Measurements from ENCODE around the gene KRTAP10-7. TPM values are rescaled to one million over a fixed set of nuclear protein-coding genes. Genes with fewer than 3 reads are reported as not detected.

Gene KRTAP10-7
- total RNA-seq, 6 experiments from 2014 or later = not detected

DNA sequence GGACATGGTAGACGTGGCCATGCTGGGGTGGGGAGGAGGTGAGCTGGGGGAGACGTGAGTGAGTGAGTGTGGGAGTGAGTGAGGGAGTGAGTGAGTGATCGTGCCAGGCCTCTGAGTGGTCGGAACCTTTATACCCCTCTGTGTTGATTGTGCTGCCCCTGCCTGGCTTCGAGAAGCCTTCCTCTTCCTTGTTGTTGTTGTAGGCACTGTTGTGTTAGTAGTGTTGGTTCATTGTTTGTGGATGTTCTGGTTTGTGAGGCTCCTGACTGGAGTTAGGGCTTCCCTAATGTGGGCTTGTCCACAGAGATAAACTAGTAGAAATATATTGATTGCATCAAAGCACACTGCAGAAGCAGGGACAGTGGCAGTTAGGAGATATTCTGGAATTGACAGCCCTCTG lies 41.7 kb upstream of the KRTAP10-7 start, which contains the start of gene KRTAP10-3:
KRTAP10-3 (minus strand) TSS at position 101 of the 400 bp plus-strand sequence; CDS start at position 21, 80 bp downstream.
- Histone ChIP-seq H3K27ac (no peak within 1 kb of the TSS), H3K36me3 (no peaks in the 10 kb centered on the region), H3K9me3 (no peaks in the 10 kb centered on the region), H3K27me3 (no peaks in the 10 kb centered on the region), H3K4me3 (no peak within 1 kb of the TSS), H3K4me1 (no peaks in the 10 kb centered on the region)
- intact Hi-C loops (cut with DNase I) = no loop called here
- ATAC-seq = no peak
- TF ChIP-seq POLR2A (IDR thresholded peaks at IDR 0.05) = no peak
- TF ChIP-seq, protein P1, sequence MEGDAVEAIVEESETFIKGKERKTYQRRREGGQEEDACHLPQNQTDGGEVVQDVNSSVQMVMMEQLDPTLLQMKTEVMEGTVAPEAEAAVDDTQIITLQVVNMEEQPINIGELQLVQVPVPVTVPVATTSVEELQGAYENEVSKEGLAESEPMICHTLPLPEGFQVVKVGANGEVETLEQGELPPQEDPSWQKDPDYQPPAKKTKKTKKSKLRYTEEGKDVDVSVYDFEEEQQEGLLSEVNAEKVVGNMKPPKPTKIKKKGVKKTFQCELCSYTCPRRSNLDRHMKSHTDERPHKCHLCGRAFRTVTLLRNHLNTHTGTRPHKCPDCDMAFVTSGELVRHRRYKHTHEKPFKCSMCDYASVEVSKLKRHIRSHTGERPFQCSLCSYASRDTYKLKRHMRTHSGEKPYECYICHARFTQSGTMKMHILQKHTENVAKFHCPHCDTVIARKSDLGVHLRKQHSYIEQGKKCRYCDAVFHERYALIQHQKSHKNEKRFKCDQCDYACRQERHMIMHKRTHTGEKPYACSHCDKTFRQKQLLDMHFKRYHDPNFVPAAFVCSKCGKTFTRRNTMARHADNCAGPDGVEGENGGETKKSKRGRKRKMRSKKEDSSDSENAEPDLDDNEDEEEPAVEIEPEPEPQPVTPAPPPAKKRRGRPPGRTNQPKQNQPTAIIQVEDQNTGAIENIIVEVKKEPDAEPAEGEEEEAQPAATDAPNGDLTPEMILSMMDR (IDR thresholded peaks at IDR 0.05) = no peak
- DNase-seq = no peak
- WGBS (ENCODE audit: insufficient coverage, low coverage, low lambda C conversion rate, missing lambda C conversion rate) = 53% methylated on average over 5 of the region's 5 CpGs

DNA sequence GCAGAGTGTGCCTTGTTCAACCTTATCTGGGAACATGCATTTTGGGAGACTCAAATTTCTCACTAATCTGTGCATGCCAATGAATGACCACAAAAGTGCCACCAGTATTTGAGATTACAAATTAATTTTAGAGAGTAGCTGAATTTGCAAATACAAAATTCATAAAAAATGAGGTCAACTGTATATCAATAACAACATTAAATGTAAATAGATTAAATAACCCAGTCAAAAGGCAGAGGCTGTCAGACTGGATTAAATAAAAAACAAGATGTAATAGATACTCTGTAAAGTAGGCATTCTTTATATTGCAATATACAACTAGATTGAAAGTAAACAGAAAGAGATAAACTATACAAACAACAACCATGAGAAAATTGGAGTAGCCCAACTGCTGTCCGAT lies 36.3 kb upstream of the KRTAP10-7 start:
- Histone ChIP-seq H3K36me3 (no peaks in the 10 kb centered on the region), H3K27ac (no peak overlapping the region), H3K4me3 (no peak overlapping the region), H3K9me3 (no peaks in the 10 kb centered on the region), H3K4me1 (no peaks in the 10 kb centered on the region), H3K27me3 (no peaks in the 10 kb centered on the region)
- TF ChIP-seq, protein P1 (IDR thresholded peaks at IDR 0.05) = no peak
- TF ChIP-seq POLR2A (IDR thresholded peaks at IDR 0.05) = no peak
- intact Hi-C loops (cut with DNase I) = no loop called here
- WGBS (ENCODE audit: insufficient coverage, low coverage, low lambda C conversion rate, missing lambda C conversion rate) = 100% methylated on average over 1 of the region's 1 CpG
- ATAC-seq = no peak
- DNase-seq = no peak

DNA sequence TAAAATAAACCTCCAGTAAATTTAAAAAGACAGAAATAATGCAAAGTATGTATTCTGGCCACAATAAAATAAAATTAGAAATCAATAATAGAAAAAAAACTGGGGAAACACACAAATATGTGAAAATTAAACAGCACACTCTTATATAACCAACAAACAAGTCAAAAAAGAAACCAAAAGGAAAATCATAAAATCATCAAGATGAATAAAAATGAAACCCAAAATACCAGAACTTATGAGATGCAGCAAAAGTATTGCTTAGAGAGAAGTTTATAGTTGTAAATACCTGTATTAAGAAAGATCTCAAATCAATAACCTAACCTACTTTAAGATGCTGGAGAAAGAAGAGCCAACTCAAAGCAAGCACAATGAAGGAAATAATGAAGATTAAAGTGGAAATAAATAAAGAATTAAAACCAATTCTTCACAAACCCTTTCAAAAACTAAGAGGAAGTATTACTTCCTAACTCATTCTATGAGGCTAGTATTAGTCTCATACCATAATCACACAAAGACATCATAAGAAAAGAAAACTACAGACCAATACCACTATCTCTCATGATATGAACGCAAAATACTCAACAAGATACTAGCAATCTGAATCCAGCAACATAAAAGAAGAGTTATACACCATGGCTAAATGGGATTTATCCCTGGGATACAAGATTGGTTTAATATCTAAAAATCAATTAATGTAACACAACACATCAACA lies 35.4 kb upstream of the KRTAP10-7 start:
- H3K27me3 ChIP-seq = no peaks in the 10 kb centered on the region
- no peak for ATAC-seq
- WGBS (ENCODE audit: insufficient coverage, low coverage, low lambda C conversion rate, missing lambda C conversion rate) = 24% methylated on average over 1 of the region's 1 CpG
- TF ChIP-seq, protein P1 (IDR thresholded peaks at IDR 0.05) = no peak
- TF ChIP-seq POLR2A (IDR thresholded peaks at IDR 0.05) = no peak
- no peak overlapping the region for H3K4me3 ChIP-seq
- H3K4me1 ChIP-seq = no peaks in the 10 kb centered on the region
- intact Hi-C loops (cut with DNase I) = no loop called here
- no peak overlapping the region for H3K27ac ChIP-seq
- H3K9me3 ChIP-seq = no peaks in the 10 kb centered on the region
- H3K36me3 ChIP-seq = no peaks in the 10 kb centered on the region
- no peak for DNase-seq

DNA sequence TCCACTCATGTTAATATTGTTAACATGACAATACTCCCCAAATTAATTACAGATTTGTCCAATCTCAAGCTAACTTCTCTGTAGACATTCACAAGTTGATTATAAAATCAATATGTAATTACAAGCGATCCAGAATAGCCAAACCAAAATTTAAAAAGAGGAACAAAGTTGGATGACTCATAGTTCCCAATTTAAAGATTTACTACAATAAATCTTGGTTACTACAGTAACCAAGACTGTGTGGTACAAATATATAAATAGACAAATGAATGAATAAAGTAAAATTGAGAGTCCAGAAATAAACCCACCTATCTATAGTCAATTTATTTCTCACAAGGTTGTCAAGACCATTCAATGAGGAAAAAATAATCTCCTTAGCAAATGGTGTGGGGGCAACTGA lies 34.0 kb upstream of the KRTAP10-7 start:
- WGBS (ENCODE audit: insufficient coverage, low coverage, low lambda C conversion rate, missing lambda C conversion rate) = 67% methylated on average over 1 of the region's 1 CpG
- intact Hi-C loops (cut with DNase I) = no loop called here
- Histone ChIP-seq H3K36me3 (no peaks in the 10 kb centered on the region), H3K9me3 (no peaks in the 10 kb centered on the region), H3K4me3 (no peak overlapping the region), H3K27me3 (no peaks in the 10 kb centered on the region), H3K27ac (no peak overlapping the region), H3K4me1 (no peaks in the 10 kb centered on the region)
- ATAC-seq = no peak
- no peak for DNase-seq
- no peak for TF ChIP-seq POLR2A (IDR thresholded peaks at IDR 0.05)
- TF ChIP-seq, protein P1 (IDR thresholded peaks at IDR 0.05) = no peak

All from right lobe of liver (tissue), 6 donors.